ENCODE measurements around the gene ASH1L. TPM values are rescaled to one million over a fixed set of nuclear protein-coding genes. Genes with fewer than 3 reads are reported as not detected.

Gene ASH1L
- total and polyA plus RNA-seq, 9 of the 15 experiments (the other 6 are each of a cell fraction or from before 2014, with no cell fraction given), result 2.0 to 23.3 (median 14.6) TPM

DNA sequence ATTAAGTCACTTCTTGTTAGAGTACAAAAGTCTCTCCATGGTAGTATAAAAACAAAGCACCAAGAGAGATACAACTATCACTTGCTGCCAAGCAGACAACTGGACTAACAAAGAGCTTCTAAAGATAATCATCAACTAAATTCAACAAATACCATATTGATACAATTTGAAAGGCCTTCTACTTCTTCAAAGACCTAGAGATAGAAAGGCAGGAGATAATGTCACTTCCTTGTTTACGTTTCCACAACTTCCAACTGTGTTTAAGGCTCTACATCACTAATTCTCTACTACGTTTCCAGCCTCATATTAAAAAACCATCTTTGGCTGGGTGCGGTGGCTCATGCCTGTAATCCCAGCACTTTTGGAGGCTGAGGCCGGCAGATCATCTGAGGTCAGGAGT, 104.5 kb downstream of the ASH1L start:
- intact Hi-C loops (cut with micrococcal nuclease) (no loop called here), in situ Hi-C loops (cut with MboI) (no loop called here)
- POLR2A ChIA-PET, result interaction anchor here (0.6 kb wide), 1 partner anchor 48 kb away, joined by 4 read pairs; no protein-coding TSS in a partner anchor
- H3K27ac ChIP-seq (ENCODE audit: extremely low read depth, low read depth, low read length), result no peak overlapping the region
- H3K36me3 ChIP-seq (ENCODE audit: control insufficient read depth, insufficient read depth, low read length), result peaks cover 59% of the 10 kb centered on the region; the same call in 2 of the 3 replicates
- BruUV-seq (replicated peaks), result no TSS peak
- H2AFZ ChIP-seq (ENCODE audit: low read depth, low read length), result no peak overlapping the region
- H3K4me2 ChIP-seq (ENCODE audit: insufficient read depth, low read length), result no peak overlapping the region
- no peak overlapping the region for H3K9ac ChIP-seq (ENCODE audit: insufficient read depth in 1 of 2, low read depth in 2 of 2, low read length in 2 of 2)
- ATAC-seq (no peak), FAIRE-seq (no peak), DNase-seq (ENCODE audit: extremely low read depth in 1 of 4, low spot score in 3 of 4) (no peak)
- H3K4me3 ChIP-seq, result no peak overlapping the region
- H4K20me1 ChIP-seq (replicated peaks; ENCODE audit: control insufficient read depth, insufficient read depth, low read length), result no peaks in the 10 kb centered on the region
- CTCF ChIA-PET (ENCODE audit: low intra/inter-chr PET ratio), result interaction anchor here (0.6 kb wide), 1 partner anchor 857 kb away, joined by 8 read pairs; no protein-coding TSS in a partner anchor
- no peaks in the 10 kb centered on the region; a peak in 1 of 5 replicates for H3K4me1 ChIP-seq (replicated peaks in 1 of 2; ENCODE audit: control insufficient read depth in 2 of 2, insufficient read depth in 2 of 2, low read length in 2 of 2)
- 0 out of 3 replicates have a peak, but pooled peaks cover 3% of the 10 kb centered on the region for H3K79me2 ChIP-seq (ENCODE audit: control insufficient read depth, insufficient read depth, low read length)
- H3K9me1 ChIP-seq (ENCODE audit: control insufficient read depth, insufficient read depth, low read length), result no peaks in the 10 kb centered on the region
- no peaks in the 10 kb centered on the region for H3K27me3 ChIP-seq (ENCODE audit: control insufficient read depth in 2 of 2, insufficient read depth in 2 of 2, low read length in 2 of 2)
- no peaks in the 10 kb centered on the region for H3K9me3 ChIP-seq (replicated peaks; ENCODE audit: control insufficient read depth, insufficient read depth, low read depth, low read length)
- 78% methylated on average over 4 of the region's 4 CpGs for WGBS (ENCODE audit: insufficient coverage, low coverage, missing lambda C conversion rate)
- TF ChIP-seq, protein P1, sequence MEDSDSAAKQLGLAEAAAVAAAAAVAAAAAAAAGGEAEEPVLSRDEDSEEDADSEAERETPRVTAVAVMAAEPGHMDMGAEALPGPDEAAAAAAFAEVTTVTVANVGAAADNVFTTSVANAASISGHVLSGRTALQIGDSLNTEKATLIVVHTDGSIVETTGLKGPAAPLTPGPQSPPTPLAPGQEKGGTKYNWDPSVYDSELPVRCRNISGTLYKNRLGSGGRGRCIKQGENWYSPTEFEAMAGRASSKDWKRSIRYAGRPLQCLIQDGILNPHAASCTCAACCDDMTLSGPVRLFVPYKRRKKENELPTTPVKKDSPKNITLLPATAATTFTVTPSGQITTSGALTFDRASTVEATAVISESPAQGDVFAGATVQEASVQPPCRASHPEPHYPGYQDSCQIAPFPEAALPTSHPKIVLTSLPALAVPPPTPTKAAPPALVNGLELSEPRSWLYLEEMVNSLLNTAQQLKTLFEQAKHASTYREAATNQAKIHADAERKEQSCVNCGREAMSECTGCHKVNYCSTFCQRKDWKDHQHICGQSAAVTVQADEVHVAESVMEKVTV (CRISPR knock-in tag; IDR thresholded peaks at IDR 0.05), result no peak
- TF ChIP-seq, protein P2, sequence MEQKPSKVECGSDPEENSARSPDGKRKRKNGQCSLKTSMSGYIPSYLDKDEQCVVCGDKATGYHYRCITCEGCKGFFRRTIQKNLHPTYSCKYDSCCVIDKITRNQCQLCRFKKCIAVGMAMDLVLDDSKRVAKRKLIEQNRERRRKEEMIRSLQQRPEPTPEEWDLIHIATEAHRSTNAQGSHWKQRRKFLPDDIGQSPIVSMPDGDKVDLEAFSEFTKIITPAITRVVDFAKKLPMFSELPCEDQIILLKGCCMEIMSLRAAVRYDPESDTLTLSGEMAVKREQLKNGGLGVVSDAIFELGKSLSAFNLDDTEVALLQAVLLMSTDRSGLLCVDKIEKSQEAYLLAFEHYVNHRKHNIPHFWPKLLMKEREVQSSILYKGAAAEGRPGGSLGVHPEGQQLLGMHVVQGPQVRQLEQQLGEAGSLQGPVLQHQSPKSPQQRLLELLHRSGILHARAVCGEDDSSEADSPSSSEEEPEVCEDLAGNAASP (IDR thresholded peaks at IDR 0.05), result no peak
- TF ChIP-seq ZNF143 (CRISPR knock-in tag; IDR thresholded peaks at IDR 0.05) (no peak), MCM7 (IDR thresholded peaks at IDR 0.05) (no peak), GATAD2A (IDR thresholded peaks at IDR 0.05) (no peak), ILF3 (IDR thresholded peaks at IDR 0.05; ENCODE audit: borderline replicate concordance) (no peak), SMAD1 (IDR thresholded peaks at IDR 0.05; ENCODE audit: low read depth, low read length, partially characterized antibody) (no peak), SRSF7 (optimal IDR thresholded peaks at IDR 0.05; ENCODE audit: low read depth, low read length) (no peak), SREBF2 (CRISPR knock-in tag; IDR thresholded peaks at IDR 0.05) (no peak)
- TF ChIP-seq, protein P3, sequence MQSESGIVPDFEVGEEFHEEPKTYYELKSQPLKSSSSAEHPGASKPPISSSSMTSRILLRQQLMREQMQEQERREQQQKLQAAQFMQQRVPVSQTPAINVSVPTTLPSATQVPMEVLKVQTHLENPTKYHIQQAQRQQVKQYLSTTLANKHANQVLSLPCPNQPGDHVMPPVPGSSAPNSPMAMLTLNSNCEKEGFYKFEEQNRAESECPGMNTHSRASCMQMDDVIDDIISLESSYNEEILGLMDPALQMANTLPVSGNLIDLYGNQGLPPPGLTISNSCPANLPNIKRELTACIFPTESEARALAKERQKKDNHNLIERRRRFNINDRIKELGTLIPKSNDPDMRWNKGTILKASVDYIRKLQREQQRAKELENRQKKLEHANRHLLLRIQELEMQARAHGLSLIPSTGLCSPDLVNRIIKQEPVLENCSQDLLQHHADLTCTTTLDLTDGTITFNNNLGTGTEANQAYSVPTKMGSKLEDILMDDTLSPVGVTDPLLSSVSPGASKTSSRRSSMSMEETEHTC (IDR thresholded peaks at IDR 0.05), result no peak
- TF ChIP-seq, protein P4, sequence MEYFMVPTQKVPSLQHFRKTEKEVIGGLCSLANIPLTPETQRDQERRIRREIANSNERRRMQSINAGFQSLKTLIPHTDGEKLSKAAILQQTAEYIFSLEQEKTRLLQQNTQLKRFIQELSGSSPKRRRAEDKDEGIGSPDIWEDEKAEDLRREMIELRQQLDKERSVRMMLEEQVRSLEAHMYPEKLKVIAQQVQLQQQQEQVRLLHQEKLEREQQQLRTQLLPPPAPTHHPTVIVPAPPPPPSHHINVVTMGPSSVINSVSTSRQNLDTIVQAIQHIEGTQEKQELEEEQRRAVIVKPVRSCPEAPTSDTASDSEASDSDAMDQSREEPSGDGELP (CRISPR knock-in tag; IDR thresholded peaks at IDR 0.05; ENCODE audit: borderline replicate concordance), result no peak
- TF ChIP-seq, protein P5, sequence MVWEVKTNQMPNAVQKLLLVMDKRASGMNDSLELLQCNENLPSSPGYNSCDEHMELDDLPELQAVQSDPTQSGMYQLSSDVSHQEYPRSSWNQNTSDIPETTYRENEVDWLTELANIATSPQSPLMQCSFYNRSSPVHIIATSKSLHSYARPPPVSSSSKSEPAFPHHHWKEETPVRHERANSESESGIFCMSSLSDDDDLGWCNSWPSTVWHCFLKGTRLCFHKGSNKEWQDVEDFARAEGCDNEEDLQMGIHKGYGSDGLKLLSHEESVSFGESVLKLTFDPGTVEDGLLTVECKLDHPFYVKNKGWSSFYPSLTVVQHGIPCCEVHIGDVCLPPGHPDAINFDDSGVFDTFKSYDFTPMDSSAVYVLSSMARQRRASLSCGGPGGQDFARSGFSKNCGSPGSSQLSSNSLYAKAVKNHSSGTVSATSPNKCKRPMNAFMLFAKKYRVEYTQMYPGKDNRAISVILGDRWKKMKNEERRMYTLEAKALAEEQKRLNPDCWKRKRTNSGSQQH (CRISPR knock-in tag; IDR thresholded peaks at IDR 0.05), result no peak
- TF ChIP-seq, protein P6, sequence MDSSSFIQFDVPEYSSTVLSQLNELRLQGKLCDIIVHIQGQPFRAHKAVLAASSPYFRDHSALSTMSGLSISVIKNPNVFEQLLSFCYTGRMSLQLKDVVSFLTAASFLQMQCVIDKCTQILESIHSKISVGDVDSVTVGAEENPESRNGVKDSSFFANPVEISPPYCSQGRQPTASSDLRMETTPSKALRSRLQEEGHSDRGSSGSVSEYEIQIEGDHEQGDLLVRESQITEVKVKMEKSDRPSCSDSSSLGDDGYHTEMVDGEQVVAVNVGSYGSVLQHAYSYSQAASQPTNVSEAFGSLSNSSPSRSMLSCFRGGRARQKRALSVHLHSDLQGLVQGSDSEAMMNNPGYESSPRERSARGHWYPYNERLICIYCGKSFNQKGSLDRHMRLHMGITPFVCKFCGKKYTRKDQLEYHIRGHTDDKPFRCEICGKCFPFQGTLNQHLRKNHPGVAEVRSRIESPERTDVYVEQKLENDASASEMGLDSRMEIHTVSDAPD (CRISPR knock-in tag; IDR thresholded peaks at IDR 0.05), result no peak
- TF ChIP-seq, protein P7, sequence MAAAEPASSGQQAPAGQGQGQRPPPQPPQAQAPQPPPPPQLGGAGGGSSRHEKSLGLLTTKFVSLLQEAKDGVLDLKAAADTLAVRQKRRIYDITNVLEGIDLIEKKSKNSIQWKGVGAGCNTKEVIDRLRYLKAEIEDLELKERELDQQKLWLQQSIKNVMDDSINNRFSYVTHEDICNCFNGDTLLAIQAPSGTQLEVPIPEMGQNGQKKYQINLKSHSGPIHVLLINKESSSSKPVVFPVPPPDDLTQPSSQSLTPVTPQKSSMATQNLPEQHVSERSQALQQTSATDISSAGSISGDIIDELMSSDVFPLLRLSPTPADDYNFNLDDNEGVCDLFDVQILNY (CRISPR knock-in tag; IDR thresholded peaks at IDR 0.05), result no peak
